OCI-LY7 (cell line): ENCODE results near the gene GRM1.

Experiments
- EZH2phosphoT487 ChIP-seq: fragments of 200-600 bp; sonication (generic); IDR thresholded peaks from 2 replicates; pipeline ENCODE4 v1.6.1; 2018; ENCODE audit warnings: low read depth, borderline replicate concordance, mild to moderate bottlenecking, mixed run types, antibody characterized with exemption, low read length, moderate library complexity, mixed read lengths
- TF ChIP-seq, protein P1 (sequence below): fragments of 200-600 bp; sonication (generic); conservative IDR thresholded peaks from 2 replicates; pipeline ENCODE4 v1.5.1; 2014; ENCODE audit warnings: mild to moderate bottlenecking, antibody characterized with exemption, low read length, moderate library complexity, mixed read lengths

DNA sequence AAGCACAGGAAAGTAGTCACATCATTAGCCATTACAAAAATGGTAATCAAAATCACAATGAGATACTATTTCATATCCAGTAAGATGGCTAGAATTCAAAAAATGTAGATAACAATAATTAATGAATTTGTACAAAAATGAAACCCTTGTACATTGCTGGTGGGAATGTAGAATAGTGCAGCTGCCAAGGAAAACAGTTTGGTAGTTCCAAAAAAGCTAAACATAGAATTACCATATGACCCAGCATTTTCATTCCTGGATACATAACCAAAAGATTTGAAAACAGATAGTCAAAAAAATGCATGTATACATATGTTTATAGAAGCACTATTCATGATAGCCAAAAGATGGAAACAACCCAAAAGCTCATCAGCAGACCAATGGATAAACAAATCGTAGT lies 263.6 kb downstream of the GRM1 start:
- TF ChIP-seq, protein P1, sequence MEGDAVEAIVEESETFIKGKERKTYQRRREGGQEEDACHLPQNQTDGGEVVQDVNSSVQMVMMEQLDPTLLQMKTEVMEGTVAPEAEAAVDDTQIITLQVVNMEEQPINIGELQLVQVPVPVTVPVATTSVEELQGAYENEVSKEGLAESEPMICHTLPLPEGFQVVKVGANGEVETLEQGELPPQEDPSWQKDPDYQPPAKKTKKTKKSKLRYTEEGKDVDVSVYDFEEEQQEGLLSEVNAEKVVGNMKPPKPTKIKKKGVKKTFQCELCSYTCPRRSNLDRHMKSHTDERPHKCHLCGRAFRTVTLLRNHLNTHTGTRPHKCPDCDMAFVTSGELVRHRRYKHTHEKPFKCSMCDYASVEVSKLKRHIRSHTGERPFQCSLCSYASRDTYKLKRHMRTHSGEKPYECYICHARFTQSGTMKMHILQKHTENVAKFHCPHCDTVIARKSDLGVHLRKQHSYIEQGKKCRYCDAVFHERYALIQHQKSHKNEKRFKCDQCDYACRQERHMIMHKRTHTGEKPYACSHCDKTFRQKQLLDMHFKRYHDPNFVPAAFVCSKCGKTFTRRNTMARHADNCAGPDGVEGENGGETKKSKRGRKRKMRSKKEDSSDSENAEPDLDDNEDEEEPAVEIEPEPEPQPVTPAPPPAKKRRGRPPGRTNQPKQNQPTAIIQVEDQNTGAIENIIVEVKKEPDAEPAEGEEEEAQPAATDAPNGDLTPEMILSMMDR: no peak
- TF ChIP-seq EZH2phosphoT487: no peak
